GM20000 (cell line): ENCODE measurements around the gene IVD.

ENCODE experiments used
- DNase-seq: peaks from one replicate; pipeline ENCODE4 v3.0.0; 2012; ENCODE audit warnings: low spot score
- CTCF ChIP-seq: IDR thresholded peaks from 2 replicates; pipeline ENCODE4 v1.5.1; 2012; ENCODE audit warnings: mild to moderate bottlenecking, control low read depth; ENCODE audit errors: extremely low read depth, missing control alignments

The IVD gene

GRCh38 chr15:40367686-40368611, 37.6 kb upstream of the IVD start:
- peak; percentile 75 for TF ChIP-seq CTCF
- DNase-seq: peak; percentile 95

- DNase-seq: no peak
- TF ChIP-seq CTCF: no peak
These were observed 36.7 kb upstream of the IVD start for GRCh38 chr15:40368719-40369473.

GRCh38 chr15:40369474-40369869, 36.1 kb upstream of the IVD start:
- no peak for DNase-seq
- TF ChIP-seq CTCF: no peak

GRCh38 chr15:40369971-40370370, 35.6 kb upstream of the IVD start:
- TF ChIP-seq CTCF: no peak
- DNase-seq: no peak

- DNase-seq: no peak
- no peak for TF ChIP-seq CTCF
These were observed 32.6 kb upstream of the IVD start for GRCh38 chr15:40372981-40373380.

- TF ChIP-seq CTCF: no peak
These were observed 28.0 kb upstream of the IVD start for GRCh38 chr15:40377606-40378005.

GRCh38 chr15:40379374-40379773, 26.2 kb upstream of the IVD start:
- no peak for TF ChIP-seq CTCF
- no peak for DNase-seq

More at GRCh38 chr15:40377606-40378005, 28.0 kb upstream of the IVD start:
- DNase-seq: no peak
